Sigmoid colon (tissue), 4 donors: Measurements from ENCODE around the gene NXNL2.

Experiments
- CTCF ChIP-seq, 4 experiments: fragments of 450-650 bp in 3 of 4; fragments of 200-600 bp in 1 of 4; IDR thresholded peaks; one replicate each; pipeline ENCODE4 v1.5.1; 2016 to 2019; ENCODE audit warnings: antibody characterized with exemption in 4 of 4, mild to moderate bottlenecking in 3 of 4, moderate library complexity in 2 of 4
- POLR2A ChIP-seq, 2 donors: fragments of 450-650 bp; IDR thresholded peaks; one replicate each; pipeline ENCODE4 v1.6.1; 2016; ENCODE audit warnings: antibody characterized with exemption in 2 of 2, mild to moderate bottlenecking in 2 of 2, moderate library complexity in 2 of 2
- POLR2AphosphoS5 ChIP-seq, 4 donors: sonication (generic); formaldehyde crosslinking; IDR thresholded peaks; one replicate each; pipeline ENCODE4 v1.6.1; 2017; ENCODE audit warnings: antibody characterized with exemption in 4 of 4

- TF ChIP-seq CTCF (IDR thresholded peaks at IDR 0.05): no peak
- no peak for TF ChIP-seq POLR2A (IDR thresholded peaks at IDR 0.05)
- TF ChIP-seq POLR2AphosphoS5 (IDR thresholded peaks at IDR 0.05): no peak
These were observed 40.0 kb downstream of the NXNL2 start for GRCh38 chr9:88574953-88575352.
